Left kidney (tissue), 2 donors: ENCODE measurements around the gene NUMBL. TPM values are rescaled to one million over a fixed set of nuclear protein-coding genes. Genes with fewer than 3 reads are reported as not detected.

Source experiments
- DNase-seq: peaks from one replicate; pipeline ENCODE4 v3.0.0-alpha.2; 2013
- polyA plus RNA-seq: library from polyadenylated mRNA; unstranded; fragments of 120-200 nt; gene quantifications from one replicate; pipeline ENCODE4 v1.2.1, GENCODE V29; 2013; ENCODE audit not compliant: insufficient read length

Gene NUMBL
- polyA plus RNA-seq, 1 donor, result 11.8 TPM

DNA sequence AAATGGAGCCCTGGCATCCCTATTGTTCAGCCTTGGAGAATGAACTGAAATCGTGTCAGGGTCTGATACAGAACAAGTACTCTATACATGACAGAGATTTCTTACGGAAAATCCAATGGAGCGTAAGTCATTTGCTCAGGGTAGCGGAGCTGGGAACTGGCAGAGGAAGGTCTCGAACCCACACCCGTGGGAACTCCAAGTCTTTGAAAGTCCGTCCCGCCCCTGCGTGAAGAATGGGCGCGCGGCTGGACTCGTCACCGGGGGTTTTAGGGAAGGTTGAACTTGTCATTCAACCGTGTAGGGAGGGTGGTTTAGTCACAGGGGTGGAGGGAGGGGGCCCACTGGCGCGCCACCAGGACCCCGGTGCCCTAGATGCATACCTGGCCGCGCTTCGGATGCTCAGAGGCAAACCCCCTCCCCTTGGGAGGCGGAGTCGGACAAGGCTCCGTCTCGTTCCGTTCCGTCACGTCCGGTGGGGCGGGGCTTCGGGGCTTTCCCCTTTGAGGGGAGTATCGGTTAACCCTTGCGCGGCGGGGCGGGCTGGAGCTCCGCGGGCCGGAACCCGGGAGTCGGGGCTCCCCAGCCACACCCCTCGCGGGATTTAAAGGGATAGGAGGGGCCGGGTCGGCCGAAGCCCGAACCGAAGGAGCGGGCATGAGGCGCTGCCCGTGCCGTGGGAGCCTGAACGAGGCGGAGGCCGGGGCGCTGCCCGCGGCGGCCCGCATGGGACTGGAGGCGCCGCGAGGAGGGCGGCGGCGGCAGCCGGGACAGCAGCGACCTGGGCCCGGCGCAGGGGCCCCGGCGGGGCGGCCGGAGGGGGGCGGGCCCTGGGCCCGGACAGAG, 26.3 kb upstream of the NUMBL start, which contains the start of the genes COQ8B and ITPKC:
COQ8B (minus strand) TSS at position 405 of the 843 bp plus-strand sequence. CDS start 2,254 bp downstream, outside the sequence.
ITPKC (plus strand) TSS at position 631 of the 843 bp plus-strand sequence; CDS start at position 655, 24 bp downstream.
- DNase-seq, result peak; percentile 100

GRCh38 chr19:40716031-40716481, 25.6 kb upstream of the NUMBL start:
- no peak for DNase-seq

DNA sequence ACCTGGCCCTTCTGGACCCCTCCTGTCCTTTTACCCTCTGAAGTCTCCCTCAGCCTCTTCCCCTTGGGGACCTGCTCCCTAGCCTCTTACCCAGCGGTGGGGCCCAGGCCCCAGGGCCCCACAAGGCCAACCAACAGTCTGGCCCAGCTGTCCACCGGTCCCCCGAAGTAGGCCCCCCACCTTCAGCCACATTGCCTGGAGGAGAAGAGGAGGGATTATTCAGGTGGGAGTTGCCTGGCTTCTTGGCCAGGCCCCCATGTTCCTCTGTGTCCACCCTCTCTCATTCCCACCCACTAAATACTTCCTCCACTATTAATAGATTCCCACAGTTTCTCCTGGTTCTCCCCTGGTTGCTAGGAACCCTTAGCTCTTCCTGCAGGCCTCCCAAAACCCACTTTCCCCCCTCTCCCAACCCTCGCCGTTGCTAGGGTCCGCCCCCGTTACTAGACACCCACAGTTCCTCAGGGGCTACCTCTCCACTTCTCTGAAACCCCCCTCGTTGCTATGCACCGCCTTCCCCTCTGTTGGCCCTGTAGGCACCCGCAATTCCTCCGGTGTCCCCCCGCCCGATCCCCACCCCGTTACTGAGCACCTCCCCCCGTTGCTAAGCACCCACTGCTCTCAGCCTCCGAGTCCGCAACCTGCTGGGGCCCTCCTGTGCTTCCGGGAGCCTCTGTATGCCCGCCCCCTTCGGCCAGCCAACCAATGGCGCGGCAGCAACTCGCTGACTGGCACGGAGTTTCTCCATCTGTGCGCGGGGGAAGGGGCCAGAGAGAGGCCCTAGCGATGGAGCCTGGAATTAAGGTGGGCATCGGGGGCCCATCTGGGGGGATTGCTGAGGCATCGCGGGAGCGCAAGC, 24.2 kb upstream of the NUMBL start:
- peak; percentile 93 for DNase-seq

- no peak for DNase-seq
Observed at GRCh38 chr19:40713939-40714338, 23.5 kb upstream of the NUMBL start.

GRCh38 chr19:40709817-40710216, 19.4 kb upstream of the NUMBL start:
- DNase-seq, result no peak

DNA sequence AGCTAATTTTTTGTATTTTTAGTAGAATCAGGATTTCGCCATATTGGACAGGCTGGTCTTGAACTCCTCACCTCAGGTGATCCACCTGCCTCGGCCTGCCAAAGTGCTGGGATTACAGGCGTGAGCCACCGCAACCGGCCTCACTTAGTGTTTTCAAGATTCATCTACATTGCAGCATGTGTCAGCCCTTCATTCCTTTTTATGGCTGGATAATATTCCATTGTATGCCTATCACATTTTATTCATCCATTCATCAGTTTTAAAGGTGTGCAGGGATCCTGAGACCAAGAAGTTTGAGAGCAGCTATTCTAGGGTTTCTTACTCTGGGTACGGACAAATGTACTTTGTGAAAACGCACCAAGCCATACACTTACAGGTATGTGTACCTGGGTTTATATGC, 17.2 kb upstream of the NUMBL start:
- DNase-seq, result no peak

DNA sequence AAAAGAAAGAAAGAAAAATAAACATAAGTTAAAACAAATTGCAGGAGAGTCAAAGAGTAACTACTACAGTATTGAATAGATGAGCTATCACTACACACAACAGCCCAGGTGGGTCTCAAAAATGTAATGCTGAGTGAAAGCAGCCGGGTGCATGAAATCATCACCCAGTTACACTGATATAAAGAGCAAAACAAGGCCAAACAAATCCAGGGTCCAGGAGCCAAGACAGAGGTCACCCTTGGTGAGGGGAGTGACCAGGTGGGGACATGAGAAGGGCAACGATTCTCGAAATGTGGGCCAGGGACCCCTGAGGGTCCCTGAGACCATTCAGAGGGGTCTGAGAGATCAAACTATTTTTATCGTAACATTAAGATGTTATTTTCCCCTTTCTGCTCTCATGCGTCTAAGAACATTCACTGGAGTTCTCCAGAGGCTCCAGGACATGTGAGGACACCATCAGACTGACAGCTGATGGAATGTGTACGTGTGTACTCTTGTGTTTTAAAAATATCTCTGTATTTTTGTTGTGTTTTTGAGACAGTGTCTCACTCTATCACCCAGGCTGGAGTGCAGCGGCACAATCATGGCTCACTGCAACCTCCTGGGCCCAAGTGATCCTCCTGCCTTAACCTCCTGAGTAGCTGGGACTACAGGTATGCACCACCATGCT, 15.6 kb upstream of the NUMBL start:
- no peak for DNase-seq

DNA sequence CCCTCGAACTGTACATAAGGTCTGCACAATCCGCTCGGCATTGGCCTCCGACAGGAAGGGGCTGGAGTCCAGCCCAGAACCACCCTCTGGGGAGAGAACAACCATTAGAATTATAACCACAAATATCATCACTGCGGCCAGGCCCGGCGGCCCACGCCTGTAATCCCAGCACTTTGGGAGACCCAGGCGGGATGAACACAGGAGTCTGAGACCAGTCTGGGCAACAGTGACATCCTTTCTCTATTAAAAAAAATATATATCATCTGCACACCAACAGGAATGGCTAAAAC, 14.9 kb upstream of the NUMBL start:
- no peak for DNase-seq

GRCh38 chr19:40704491-40705361, 14.3 kb upstream of the NUMBL start:
- no peak for DNase-seq

GRCh38 chr19:40703029-40703755, 12.7 kb upstream of the NUMBL start:
- DNase-seq, result no peak

GRCh38 chr19:40702337-40703012, 12.0 kb upstream of the NUMBL start:
- no peak for DNase-seq

GRCh38 chr19:40701758-40702157, 11.3 kb upstream of the NUMBL start:
- DNase-seq, result no peak

DNA sequence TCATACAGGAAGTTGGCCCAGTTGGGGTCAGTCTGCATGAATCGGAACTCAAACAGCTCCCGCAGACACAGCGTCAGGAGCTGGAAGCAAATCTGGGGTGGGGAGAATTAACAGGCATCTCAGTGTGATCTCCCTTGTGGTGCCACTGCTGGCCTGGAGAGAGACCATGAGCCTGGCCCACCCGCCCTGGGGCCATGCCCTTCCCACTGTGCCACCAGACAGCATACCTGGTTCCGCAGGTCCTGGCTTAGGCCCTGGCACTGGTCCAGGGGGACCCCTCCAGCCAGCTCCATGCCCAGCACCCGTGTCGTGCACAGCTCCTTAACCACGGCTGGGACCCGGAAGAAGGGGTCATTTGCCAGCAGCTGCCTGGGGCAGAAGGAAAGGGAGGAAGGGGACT, 9.6 kb upstream of the NUMBL start:
- no peak for DNase-seq

DNA sequence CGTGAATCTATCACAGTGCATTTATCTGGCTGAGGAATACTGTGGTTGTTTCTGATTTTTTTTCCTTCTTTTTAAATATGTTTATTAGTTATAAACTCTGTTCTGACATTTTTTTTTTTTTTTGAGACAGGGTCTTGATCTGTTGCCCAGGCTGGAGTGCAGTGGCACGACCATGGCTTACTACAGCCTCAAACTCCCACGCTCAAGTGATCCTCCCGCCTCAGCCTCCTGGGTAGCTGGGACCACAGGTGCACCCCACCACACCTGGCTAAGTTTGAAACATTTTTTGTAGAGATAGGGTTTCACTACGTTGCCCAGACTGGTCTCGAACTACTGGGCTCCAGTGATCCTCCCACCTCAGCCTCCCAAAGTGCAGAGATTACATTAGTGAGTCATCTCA, 6.6 kb upstream of the NUMBL start:
- DNase-seq, result no peak

DNA sequence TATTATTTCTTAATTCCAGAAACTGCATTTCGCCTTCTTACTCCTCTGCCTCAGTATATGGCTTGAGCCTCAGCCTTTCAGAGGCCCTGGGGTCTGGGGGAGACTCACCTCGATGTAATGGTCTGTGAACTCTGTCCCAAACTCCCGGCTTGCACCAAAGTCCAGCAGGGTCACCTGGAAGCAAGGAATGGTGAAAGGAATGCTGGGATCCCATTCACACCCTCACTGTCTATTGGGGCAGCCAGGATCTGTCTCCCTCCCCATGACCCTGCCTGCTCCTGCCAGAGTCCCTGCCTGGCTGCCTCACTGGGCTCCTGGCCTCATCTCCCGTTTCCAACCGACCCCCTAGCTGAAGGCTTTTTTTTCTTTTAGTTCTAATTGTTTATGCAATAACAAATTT, 5.4 kb upstream of the NUMBL start:
- DNase-seq, result no peak

DNA sequence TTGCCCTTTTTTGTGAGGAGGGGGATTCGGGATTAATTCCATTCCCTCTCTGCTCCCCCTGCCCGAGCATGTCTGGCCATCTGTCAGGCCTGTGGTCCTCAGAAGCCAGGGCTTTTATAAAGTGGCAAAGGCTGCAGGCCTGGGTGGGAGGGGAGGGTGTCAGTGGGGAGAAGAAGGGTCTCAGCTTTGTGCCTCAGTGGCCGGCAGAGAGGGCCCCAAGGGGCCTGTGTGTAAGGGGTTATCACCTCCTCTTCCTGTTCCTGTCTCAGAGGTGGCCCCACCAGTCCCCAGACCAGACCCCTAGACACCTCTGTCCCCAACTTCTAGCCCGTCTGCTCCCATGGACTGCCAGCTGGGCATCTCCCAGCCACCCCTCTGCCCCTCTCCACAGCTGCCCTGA, 3.4 kb upstream of the NUMBL start:
- no peak for DNase-seq

- DNase-seq, result no peak
Observed at GRCh38 chr19:40693150-40693788, 2.8 kb upstream of the NUMBL start.

- no peak for DNase-seq
Observed at GRCh38 chr19:40692212-40692551, 1.7 kb upstream of the NUMBL start.

- DNase-seq, result no peak
Observed at GRCh38 chr19:40691421-40692211, 1.2 kb upstream of the NUMBL start.
